K562 (cell line): ENCODE results near the gene MEA1. TPM values are rescaled to one million over a fixed set of nuclear protein-coding genes. Genes with fewer than 3 reads are reported as not detected.

ENCODE experiments used
- ATAC-seq: fragments of 200-7000 bp; cut with Tn5 transposase; 3 replicates; pipeline ENCODE4 v1.9.1; 2020; ENCODE audit warnings: moderate library complexity
- BruUV-seq: library from RNA; stranded (reverse); fragments of 400-500 nt; replicated peaks from 2 replicates; lab custom pipeline; 2021; lab: Mats Ljungman, UMichigan
- CTCF ChIA-PET: fragments of 300-600 bp; formaldehyde crosslinking; extraction: SDS; loops from one replicate; lab custom pipeline; 2021; ENCODE audit warnings: low intra/inter-chr PET ratio; lab: Yijun Ruan, JAX
- POLR2A ChIA-PET: fragments of 300-600, 350-650 bp; sonication (Branson Sonifier 250); formaldehyde crosslinking; extraction: SDS; loops from one replicate; lab custom pipeline; 2021; ENCODE audit warnings: antibody characterized with exemption, inconsistent platforms; lab: Yijun Ruan, JAX
- DNase-seq, 4 experiments: peaks; one replicate each; pipeline versions ENCODE4 v3.0.0 to v3.0.0-alpha.2; 2011 to 2018; ENCODE audit warnings: low spot score in 3 of 4, mixed read lengths in 3 of 4; ENCODE audit errors: extremely low read depth in 1 of 4
- FAIRE-seq: peaks from 2 replicates; lab custom pipeline; 2011; peaks lifted over from hg19 to GRCh38; lab: Jason Lieb, UNC
- H2AFZ ChIP-seq: 2 replicates; pipeline ENCODE4 v1.6.0; 2011; ENCODE audit warnings: low read depth, low read length, control low read depth, inconsistent platforms
- H3K27ac ChIP-seq: fragments of 200-600 bp; 3 replicates; pipeline ENCODE4 v1.8.0; 2011; ENCODE audit warnings: low read depth, mild to moderate bottlenecking, control low read depth, inconsistent platforms, low read length, moderate library complexity, mixed read lengths; ENCODE audit errors: extremely low read depth
- H3K27me3 ChIP-seq, 2 experiments: fragments of 300-600 bp in 1 of 2; 2 replicates in 1 of 2; 3 replicates in 1 of 2; pipeline versions ENCODE4 v1.6.0 to v1.8.0; 2011; ENCODE audit warnings: inconsistent platforms in 2 of 2, low read length in 2 of 2, mild to moderate bottlenecking in 1 of 2, mixed read lengths in 1 of 2, moderate library complexity in 1 of 2; ENCODE audit not compliant: control insufficient read depth in 2 of 2, insufficient read depth in 2 of 2
- H3K36me3 ChIP-seq: fragments of 300-600 bp; 3 replicates; pipeline ENCODE4 v1.8.0; 2011; ENCODE audit warnings: mild to moderate bottlenecking, low read length, inconsistent platforms; ENCODE audit not compliant: control insufficient read depth, insufficient read depth
- H3K4me1 ChIP-seq, 2 experiments: fragments of 200-600 bp in 1 of 2; replicated peaks in 1 of 2; 2 replicates in 1 of 2; 3 replicates in 1 of 2; pipeline versions ENCODE4 v1.5.1 to v1.8.0; 2011; ENCODE audit warnings: inconsistent platforms in 2 of 2, low read length in 2 of 2, mild to moderate bottlenecking in 1 of 2, mixed read lengths in 1 of 2, moderate library complexity in 1 of 2; ENCODE audit not compliant: control insufficient read depth in 2 of 2, insufficient read depth in 2 of 2
- H3K4me2 ChIP-seq: 2 replicates; pipeline ENCODE4 v1.6.1; 2011; ENCODE audit warnings: low read length, control low read depth, inconsistent platforms, mixed read lengths; ENCODE audit not compliant: insufficient read depth
- H3K4me3 ChIP-seq: fragments of 200-600 bp; sonication (generic), shearing (Covaris generic); 2 replicates; pipeline ENCODE4 v1.5.1; 2016; ENCODE audit warnings: control low read depth, inconsistent platforms
- H3K79me2 ChIP-seq: fragments of 200-600 bp; 3 replicates; pipeline ENCODE4 v1.8.0; 2011; ENCODE audit warnings: low read length, inconsistent platforms; ENCODE audit not compliant: control insufficient read depth, insufficient read depth
- H3K9ac ChIP-seq, 2 experiments: 2 replicates each; pipeline versions ENCODE4 v1.6.0 to v1.6.1; 2011; ENCODE audit warnings: low read depth in 2 of 2, low read length in 2 of 2, control low read depth in 1 of 2, inconsistent platforms in 1 of 2, mild to moderate bottlenecking in 1 of 2, mixed read lengths in 1 of 2; ENCODE audit not compliant: insufficient read depth in 1 of 2
- H3K9me1 ChIP-seq: one replicate; pipeline ENCODE4 v1.6.0; 2011; ENCODE audit warnings: inconsistent platforms, mild to moderate bottlenecking, low read length, moderate library complexity; ENCODE audit not compliant: control insufficient read depth, insufficient read depth
- H3K9me3 ChIP-seq: replicated peaks from 2 replicates; pipeline ENCODE4 v1.5.1; 2011; ENCODE audit warnings: low read depth, low read length, inconsistent platforms; ENCODE audit not compliant: control insufficient read depth, insufficient read depth
- H4K20me1 ChIP-seq: replicated peaks from 2 replicates; pipeline ENCODE4 v1.6.1; 2011; ENCODE audit warnings: low read length, inconsistent platforms, mixed read lengths; ENCODE audit not compliant: control insufficient read depth, insufficient read depth
- CEBPG ChIP-seq, 3 experiments: fragments of 200-800 bp in 1 of 3; sonication (Bioruptor generic) in 1 of 3; sonication (generic) in 1 of 3; formaldehyde crosslinking in 1 of 3; IDR thresholded peaks in 2 of 3; conservative IDR thresholded peaks in 1 of 3; 2 replicates each; pipeline versions ENCODE4 v1.6.1 to v1.8.0; 2016 to 2022; ENCODE audit warnings: missing compliant biosample characterization in 2 of 3, missing genetic modification characterization in 2 of 3, mild to moderate bottlenecking in 1 of 3, missing genetic modification reagents in 1 of 3
- MECOM ChIP-seq: fragments of 250-450 bp; sonication (Bioruptor Pico); IDR thresholded peaks from 2 replicates; pipeline ENCODE4 v1.8.0; 2022; ENCODE audit warnings: inconsistent platforms
- POLR2A ChIP-seq: fragments of 450-650 bp; conservative IDR thresholded peaks from 2 replicates; pipeline ENCODE4 v1.6.1; 2016
- PYGO2 ChIP-seq: fragments of 450-650 bp; IDR thresholded peaks from 2 replicates; pipeline ENCODE4 v1.6.1; 2016; ENCODE audit warnings: mild to moderate bottlenecking, missing genetic modification characterization, moderate library complexity, missing compliant biosample characterization
- SAFB ChIP-seq: fragments of 200-400 bp; formaldehyde crosslinking; IDR thresholded peaks from 2 replicates; pipeline ENCODE4 v1.6.1; 2017; ENCODE audit warnings: low read depth, low read length, borderline replicate concordance
- SUPT5H ChIP-seq: fragments of 450-650 bp; IDR thresholded peaks from 2 replicates; pipeline ENCODE4 v1.6.1; 2016
- ZNF75A ChIP-seq: fragments of 450-650 bp; formaldehyde crosslinking; IDR thresholded peaks from 2 replicates; pipeline ENCODE4 v1.4.0; 2020; ENCODE audit warnings: mild to moderate bottlenecking
- ZNF79 ChIP-seq: fragments of 250-450 bp; sonication (Bioruptor Pico); IDR thresholded peaks from 2 replicates; pipeline ENCODE4 v1.4.0; 2020; ENCODE audit warnings: low read depth, mild to moderate bottlenecking, moderate library complexity
- WGBS: fragments of 100-300 bp; shearing (Covaris generic); methylation state at CpG from one replicate; pipeline ENCODE4 v1.1.6; 2016; ENCODE audit warnings: low coverage, mixed read lengths; ENCODE audit not compliant: insufficient coverage; ENCODE audit errors: missing lambda C conversion rate; 5-methylcytosine and 5-hydroxymethylcytosine counted together
- in situ Hi-C: fragments of 300-500 bp; cut with MboI; formaldehyde crosslinking; loops from 4 replicates; pipeline ENCODE4 v1.15.0; 2018; ENCODE audit warnings: inconsistent platforms, mixed read lengths
- intact Hi-C: fragments of 100-400 bp; cut with micrococcal nuclease; formaldehyde crosslinking; loops from 2 replicates; pipeline ENCODE4 v1.14.2; 2022
- polyA plus RNA-seq, 8 experiments: library from polyadenylated mRNA; depleted of rRNA in 4 of 8; stranded (reverse) in 5 of 8; unstranded in 3 of 8; fragments of >200 nt; fragmentation: Nextera tagmentation in 2 of 8; fragmentation: Illumina TruSeq in 1 of 8; extraction: Ambion mirVana in 2 of 8; extraction: Trizol in 1 of 8; gene quantifications; 2 replicates each; pipeline versions ENCODE4 v1.2.1 to v1.2.3, GENCODE V29; 2011 to 2014; ENCODE audit warnings: inconsistent platforms in 1 of 8, missing spikeins in 1 of 8
- total RNA-seq, 7 experiments: library from RNA; depleted of rRNA in 6 of 7; stranded (reverse); fragments of >200 nt in 6 of 7; fragmentation: Illumina TruSeq in 2 of 7; extraction: Trizol in 2 of 7; gene quantifications; 2 replicates each; pipeline versions ENCODE4 v1.2.1 to v1.2.3, GENCODE V29; 2011 to 2021; ENCODE audit warnings: low replicate concordance in 1 of 7
- TF ChIP-seq, protein P1 (sequence below): sonication (generic); formaldehyde crosslinking; IDR thresholded peaks from 2 replicates; pipeline ENCODE4 v1.8.0; 2022; ENCODE audit warnings: mild to moderate bottlenecking, missing genetic modification reagents

The MEA1 gene
- total and polyA plus RNA-seq, 9 of the 15 experiments (the other 6 are each of a cell fraction or from before 2014, with no cell fraction given), result 86.8 to 210 (median 152) TPM

DNA sequence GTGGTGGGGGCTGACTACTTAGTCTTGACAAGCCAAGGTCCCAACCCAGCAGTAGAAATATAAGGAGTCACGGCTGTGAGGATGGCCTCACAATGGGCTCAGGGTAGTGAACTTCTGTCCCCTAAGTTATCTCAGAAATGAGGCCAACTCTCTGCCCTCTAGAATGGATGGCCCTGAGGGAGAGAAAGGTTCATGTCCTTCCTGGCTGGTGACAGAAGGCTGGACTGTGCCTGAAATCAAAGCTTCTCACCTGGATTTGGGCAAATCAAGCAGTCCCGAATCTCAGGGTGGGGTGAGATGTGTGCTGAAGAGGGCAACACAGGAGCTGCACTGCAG lies 20.4 kb upstream of the MEA1 start (continued):
- TF ChIP-seq, protein P1, sequence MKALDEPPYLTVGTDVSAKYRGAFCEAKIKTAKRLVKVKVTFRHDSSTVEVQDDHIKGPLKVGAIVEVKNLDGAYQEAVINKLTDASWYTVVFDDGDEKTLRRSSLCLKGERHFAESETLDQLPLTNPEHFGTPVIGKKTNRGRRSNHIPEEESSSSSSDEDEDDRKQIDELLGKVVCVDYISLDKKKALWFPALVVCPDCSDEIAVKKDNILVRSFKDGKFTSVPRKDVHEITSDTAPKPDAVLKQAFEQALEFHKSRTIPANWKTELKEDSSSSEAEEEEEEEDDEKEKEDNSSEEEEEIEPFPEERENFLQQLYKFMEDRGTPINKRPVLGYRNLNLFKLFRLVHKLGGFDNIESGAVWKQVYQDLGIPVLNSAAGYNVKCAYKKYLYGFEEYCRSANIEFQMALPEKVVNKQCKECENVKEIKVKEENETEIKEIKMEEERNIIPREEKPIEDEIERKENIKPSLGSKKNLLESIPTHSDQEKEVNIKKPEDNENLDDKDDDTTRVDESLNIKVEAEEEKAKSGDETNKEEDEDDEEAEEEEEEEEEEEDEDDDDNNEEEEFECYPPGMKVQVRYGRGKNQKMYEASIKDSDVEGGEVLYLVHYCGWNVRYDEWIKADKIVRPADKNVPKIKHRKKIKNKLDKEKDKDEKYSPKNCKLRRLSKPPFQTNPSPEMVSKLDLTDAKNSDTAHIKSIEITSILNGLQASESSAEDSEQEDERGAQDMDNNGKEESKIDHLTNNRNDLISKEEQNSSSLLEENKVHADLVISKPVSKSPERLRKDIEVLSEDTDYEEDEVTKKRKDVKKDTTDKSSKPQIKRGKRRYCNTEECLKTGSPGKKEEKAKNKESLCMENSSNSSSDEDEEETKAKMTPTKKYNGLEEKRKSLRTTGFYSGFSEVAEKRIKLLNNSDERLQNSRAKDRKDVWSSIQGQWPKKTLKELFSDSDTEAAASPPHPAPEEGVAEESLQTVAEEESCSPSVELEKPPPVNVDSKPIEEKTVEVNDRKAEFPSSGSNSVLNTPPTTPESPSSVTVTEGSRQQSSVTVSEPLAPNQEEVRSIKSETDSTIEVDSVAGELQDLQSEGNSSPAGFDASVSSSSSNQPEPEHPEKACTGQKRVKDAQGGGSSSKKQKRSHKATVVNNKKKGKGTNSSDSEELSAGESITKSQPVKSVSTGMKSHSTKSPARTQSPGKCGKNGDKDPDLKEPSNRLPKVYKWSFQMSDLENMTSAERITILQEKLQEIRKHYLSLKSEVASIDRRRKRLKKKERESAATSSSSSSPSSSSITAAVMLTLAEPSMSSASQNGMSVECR (CRISPR knock-in tag), result no peak
- TF ChIP-seq SAFB (no peak), ZNF75A (no peak)
- TF ChIP-seq, all 486 proteins: peak for 0

DNA sequence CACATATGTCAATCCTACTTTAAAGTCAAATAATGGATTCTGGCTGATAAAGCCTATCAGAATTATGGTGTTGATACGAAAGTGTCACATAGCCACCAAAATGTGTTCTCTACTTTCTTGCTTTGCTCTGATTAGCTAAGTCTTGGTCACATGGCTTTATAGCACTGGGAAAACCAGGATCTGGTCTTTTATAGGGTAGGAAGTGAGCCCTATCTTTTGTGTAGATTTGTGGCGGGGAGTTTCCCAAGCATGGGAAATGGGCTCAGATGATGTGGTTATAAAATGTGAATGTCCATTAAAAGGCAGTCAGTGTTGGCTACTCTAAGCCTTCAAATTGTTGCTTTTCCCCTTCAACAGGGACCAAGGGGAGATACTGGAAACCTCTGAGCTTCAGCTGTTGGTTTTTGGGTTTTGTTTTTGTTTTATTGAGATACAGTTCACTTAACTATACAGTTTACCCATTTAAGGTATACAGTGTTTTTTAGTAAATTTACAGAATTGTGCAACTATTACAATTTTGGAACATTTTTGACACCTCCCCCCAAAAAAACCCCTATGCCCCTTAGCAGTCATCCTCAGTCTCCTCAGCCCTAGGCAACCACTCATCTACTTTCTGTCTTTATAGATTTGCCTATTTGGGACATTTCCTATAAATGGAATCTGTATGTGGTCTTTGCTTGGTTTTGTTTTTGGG lies 19.9 kb upstream of the MEA1 start:
- in situ Hi-C loops, result no loop called here
- FAIRE-seq, result no peak
- Histone ChIP-seq H3K4me2 (no peak overlapping the region), H3K9me1 (no peaks in the 10 kb centered on the region), H3K9me3 (no peaks in the 10 kb centered on the region), H3K9ac (no peak overlapping the region), H3K27ac (no peak overlapping the region), H4K20me1 (no peaks in the 10 kb centered on the region; the same call in 1 of the 2 replicates), H3K4me3 (no peak overlapping the region), H3K36me3 (peaks cover 72% of the 10 kb centered on the region), H2AFZ (no peak overlapping the region), H3K79me2 (no peaks in the 10 kb centered on the region), H3K4me1 (peaks cover 0 to 3% of the 10 kb centered on the region in 2 experiments; a peak in 1 of 5 replicates), H3K27me3 (no peaks in the 10 kb centered on the region)
- ChIA-PET CTCF (no interaction called here), POLR2A (interaction anchor here (0.7 to 5.7 kb wide), 7 partner anchors 9 to 110 kb away, joined by 3 to 22 read pairs (median 5); partner anchors contain the start of genes KLHDC3, MEA1 and RRP36)
- TF ChIP-seq PYGO2 (no peak), CEBPG (CRISPR knock-in tag; IDR thresholded peaks at IDR 0.05) (no peak), CEBPG (tag; conservative IDR thresholded peaks at IDR 0.05 in 1 of 2, IDR thresholded peaks at IDR 0.05 in 1 of 2) (0 out of 4 replicates have a peak, but pooled peaks of 1 of the 2 experiments have one; percentile 34), POLR2A (0 out of 2 replicates have a peak, but pooled peaks have one; percentile 1), MECOM (CRISPR knock-in tag) (no peak), ZNF79 (CRISPR knock-in tag) (no peak), SUPT5H (0 out of 2 replicates have a peak, but pooled peaks have one; percentile 8)
- ATAC-seq, result no peak
- 86% methylated on average over 2 of the region's 2 CpGs for WGBS
- no peak for DNase-seq
- intact Hi-C loops, result no loop called here
- BruUV-seq, result no TSS peak
